ENCODE results near the gene MARVELD2. TPM values are rescaled to one million over a fixed set of nuclear protein-coding genes. Genes with fewer than 3 reads are reported as not detected.

Gene MARVELD2
- total and polyA plus RNA-seq, 2 of the 13 experiments (the other 11 are each of a cell fraction or from before 2014, with no cell fraction given), result 11.1 to 15.4 TPM

DNA sequence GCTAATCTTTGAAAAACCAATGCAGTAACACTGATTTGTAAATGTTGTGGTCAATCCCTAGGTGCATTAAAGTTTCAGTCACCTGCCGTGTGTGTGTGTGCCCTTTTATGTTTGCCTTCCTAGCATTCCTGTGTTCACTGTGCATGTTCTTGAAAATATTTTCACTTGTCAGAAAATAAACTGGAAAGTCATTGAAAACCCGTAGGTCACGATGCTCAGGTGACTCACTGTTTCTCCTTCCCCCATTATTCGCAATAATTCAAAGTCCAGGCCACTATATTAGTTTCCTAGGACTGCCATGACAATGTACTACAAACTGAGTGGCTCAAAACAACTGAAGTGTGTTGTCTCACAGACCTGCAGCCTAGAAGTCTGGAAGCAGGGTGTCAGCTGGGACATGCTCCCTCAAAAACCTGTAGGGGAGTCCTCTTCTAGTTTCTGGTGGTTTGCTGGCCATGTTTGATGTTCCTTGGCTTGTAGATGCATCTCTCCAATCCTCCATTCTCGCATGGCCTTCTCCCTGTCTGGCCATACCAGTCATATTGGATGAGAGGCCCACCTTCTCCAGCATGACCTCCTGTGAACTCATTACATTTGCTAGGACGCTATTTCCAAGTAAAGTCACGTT, 29.3 kb downstream of the MARVELD2 start (continued):
- TF ChIP-seq, protein P1, sequence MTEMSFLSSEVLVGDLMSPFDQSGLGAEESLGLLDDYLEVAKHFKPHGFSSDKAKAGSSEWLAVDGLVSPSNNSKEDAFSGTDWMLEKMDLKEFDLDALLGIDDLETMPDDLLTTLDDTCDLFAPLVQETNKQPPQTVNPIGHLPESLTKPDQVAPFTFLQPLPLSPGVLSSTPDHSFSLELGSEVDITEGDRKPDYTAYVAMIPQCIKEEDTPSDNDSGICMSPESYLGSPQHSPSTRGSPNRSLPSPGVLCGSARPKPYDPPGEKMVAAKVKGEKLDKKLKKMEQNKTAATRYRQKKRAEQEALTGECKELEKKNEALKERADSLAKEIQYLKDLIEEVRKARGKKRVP (CRISPR knock-in tag; IDR thresholded peaks at IDR 0.05), result peak in 1 of 2 experiments; percentile 47; a peak in 1 of 4 replicates
- peak in 1 of 2 experiments; percentile 18; a peak in 1 of 4 replicates for TF ChIP-seq MAFK (conservative IDR thresholded peaks at IDR 0.05 in 1 of 2, IDR thresholded peaks at IDR 0.05 in 1 of 2; ENCODE audit: low read length in 2 of 2)
- TF ChIP-seq HNRNPH1 (optimal IDR thresholded peaks at IDR 0.05; ENCODE audit: low read depth, low read length), result no peak
- TF ChIP-seq, protein P2, sequence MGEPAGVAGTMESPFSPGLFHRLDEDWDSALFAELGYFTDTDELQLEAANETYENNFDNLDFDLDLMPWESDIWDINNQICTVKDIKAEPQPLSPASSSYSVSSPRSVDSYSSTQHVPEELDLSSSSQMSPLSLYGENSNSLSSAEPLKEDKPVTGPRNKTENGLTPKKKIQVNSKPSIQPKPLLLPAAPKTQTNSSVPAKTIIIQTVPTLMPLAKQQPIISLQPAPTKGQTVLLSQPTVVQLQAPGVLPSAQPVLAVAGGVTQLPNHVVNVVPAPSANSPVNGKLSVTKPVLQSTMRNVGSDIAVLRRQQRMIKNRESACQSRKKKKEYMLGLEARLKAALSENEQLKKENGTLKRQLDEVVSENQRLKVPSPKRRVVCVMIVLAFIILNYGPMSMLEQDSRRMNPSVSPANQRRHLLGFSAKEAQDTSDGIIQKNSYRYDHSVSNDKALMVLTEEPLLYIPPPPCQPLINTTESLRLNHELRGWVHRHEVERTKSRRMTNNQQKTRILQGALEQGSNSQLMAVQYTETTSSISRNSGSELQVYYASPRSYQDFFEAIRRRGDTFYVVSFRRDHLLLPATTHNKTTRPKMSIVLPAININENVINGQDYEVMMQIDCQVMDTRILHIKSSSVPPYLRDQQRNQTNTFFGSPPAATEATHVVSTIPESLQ (CRISPR knock-in tag; conservative IDR thresholded peaks at IDR 0.05), result no peak
- TF ChIP-seq, protein P3, sequence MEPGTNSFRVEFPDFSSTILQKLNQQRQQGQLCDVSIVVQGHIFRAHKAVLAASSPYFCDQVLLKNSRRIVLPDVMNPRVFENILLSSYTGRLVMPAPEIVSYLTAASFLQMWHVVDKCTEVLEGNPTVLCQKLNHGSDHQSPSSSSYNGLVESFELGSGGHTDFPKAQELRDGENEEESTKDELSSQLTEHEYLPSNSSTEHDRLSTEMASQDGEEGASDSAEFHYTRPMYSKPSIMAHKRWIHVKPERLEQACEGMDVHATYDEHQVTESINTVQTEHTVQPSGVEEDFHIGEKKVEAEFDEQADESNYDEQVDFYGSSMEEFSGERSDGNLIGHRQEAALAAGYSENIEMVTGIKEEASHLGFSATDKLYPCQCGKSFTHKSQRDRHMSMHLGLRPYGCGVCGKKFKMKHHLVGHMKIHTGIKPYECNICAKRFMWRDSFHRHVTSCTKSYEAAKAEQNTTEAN (CRISPR knock-in tag; conservative IDR thresholded peaks at IDR 0.05), result peak; percentile 79; the same call in 1 of the 2 replicates
- no peak for TF ChIP-seq ZBTB42 (CRISPR knock-in tag; IDR thresholded peaks at IDR 0.05)
- no peak for TF ChIP-seq SYNCRIP (IDR thresholded peaks at IDR 0.05; ENCODE audit: insufficient read depth, low read depth, low read length)
- TF ChIP-seq CEBPG (CRISPR knock-in tag; IDR thresholded peaks at IDR 0.05), result peak; percentile 57
- peak; percentile 89 for TF ChIP-seq HNF4A (CRISPR knock-in tag; IDR thresholded peaks at IDR 0.05)
- TF ChIP-seq ELF4 (CRISPR knock-in tag; IDR thresholded peaks at IDR 0.05; ENCODE audit: borderline replicate concordance), result no peak
- TF ChIP-seq, protein P4, sequence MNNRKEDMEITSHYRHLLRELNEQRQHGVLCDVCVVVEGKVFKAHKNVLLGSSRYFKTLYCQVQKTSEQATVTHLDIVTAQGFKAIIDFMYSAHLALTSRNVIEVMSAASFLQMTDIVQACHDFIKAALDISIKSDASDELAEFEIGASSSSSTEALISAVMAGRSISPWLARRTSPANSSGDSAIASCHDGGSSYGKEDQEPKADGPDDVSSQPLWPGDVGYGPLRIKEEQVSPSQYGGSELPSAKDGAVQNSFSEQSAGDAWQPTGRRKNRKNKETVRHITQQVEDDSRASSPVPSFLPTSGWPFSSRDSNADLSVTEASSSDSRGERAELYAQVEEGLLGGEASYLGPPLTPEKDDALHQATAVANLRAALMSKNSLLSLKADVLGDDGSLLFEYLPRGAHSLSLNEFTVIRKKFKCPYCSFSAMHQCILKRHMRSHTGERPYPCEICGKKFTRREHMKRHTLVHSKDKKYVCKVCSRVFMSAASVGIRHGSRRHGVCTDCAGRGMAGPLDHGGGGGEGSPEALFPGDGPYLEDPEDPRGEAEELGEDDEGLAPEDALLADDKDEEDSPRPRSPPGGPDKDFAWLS (CRISPR knock-in tag; IDR thresholded peaks at IDR 0.05; ENCODE audit: borderline replicate concordance), result no peak
- TF ChIP-seq SCMH1 (CRISPR knock-in tag; IDR thresholded peaks at IDR 0.05; ENCODE audit: borderline replicate concordance), result no peak
- TF ChIP-seq CCDC6 (CRISPR knock-in tag; IDR thresholded peaks at IDR 0.05), result no peak
- no peak for TF ChIP-seq ZNF550 (CRISPR knock-in tag; IDR thresholded peaks at IDR 0.05; ENCODE audit: borderline replicate concordance)
- TF ChIP-seq GFI1 (CRISPR knock-in tag; IDR thresholded peaks at IDR 0.05; ENCODE audit: borderline replicate concordance), result peak; percentile 87
- TF ChIP-seq NFATC3 (CRISPR knock-in tag; IDR thresholded peaks at IDR 0.05), result no peak
- peak; percentile 56 for TF ChIP-seq PHF21A (CRISPR knock-in tag; IDR thresholded peaks at IDR 0.05)
- TF ChIP-seq ZNF549 (CRISPR knock-in tag; IDR thresholded peaks at IDR 0.05), result no peak
- 0 out of 2 replicates have a peak, but pooled peaks have one; percentile 7 for TF ChIP-seq ZMYM4 (CRISPR knock-in tag; IDR thresholded peaks at IDR 0.05)
- TF ChIP-seq, protein P5, sequence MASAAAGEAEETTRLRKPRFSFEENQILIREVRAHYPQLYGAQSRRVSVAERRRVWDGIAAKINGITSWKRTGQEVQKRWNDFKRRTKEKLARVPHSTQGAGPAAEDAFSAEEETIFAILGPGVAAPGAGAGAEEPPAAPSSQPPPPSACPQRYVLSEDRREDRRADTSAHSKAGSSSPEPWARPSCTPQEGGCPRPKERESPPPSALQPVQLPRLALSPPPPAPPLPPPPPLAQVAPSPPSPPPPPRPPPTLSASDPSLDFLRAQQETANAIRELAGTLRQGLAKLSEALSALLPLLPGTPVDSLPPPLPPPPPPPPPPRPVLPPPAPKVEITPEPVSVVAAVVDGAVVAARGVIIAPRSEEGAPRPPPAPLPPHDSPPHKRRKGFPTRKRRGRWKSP (CRISPR knock-in tag; IDR thresholded peaks at IDR 0.05), result peak; percentile 36; the same call in 1 of the 2 replicates

Data from HepG2 (cell line).